DMS153 treated with DMSO at 0.1 percent for 48 hours (cell line): ENCODE data around the gene SLC25A21.

ENCODE experiments used
- DNase-seq: peaks from one replicate; lab custom pipeline; 2025; ENCODE audit not compliant: unreplicated experiment; lab: John Stamatoyannopoulos, UW

SLC25A21 gene

GRCh38 chr14:36672095-36672494, 500.3 kb downstream of the SLC25A21 start:
- DNase-seq: no peak

GRCh38 chr14:36671149-36671548, 501.3 kb downstream of the SLC25A21 start:
- peak; percentile 36 for DNase-seq

GRCh38 chr14:36667679-36668078, 504.7 kb downstream of the SLC25A21 start:
- no peak for DNase-seq

GRCh38 chr14:36666416-36667206, 505.8 kb downstream of the SLC25A21 start:
- no peak for DNase-seq

GRCh38 chr14:36665887-36666415, 506.5 kb downstream of the SLC25A21 start:
- DNase-seq: no peak

GRCh38 chr14:36664322-36665193, 507.8 kb downstream of the SLC25A21 start:
- no peak for DNase-seq

- no peak for DNase-seq
Measured at GRCh38 chr14:36663404-36664321, 508.7 kb downstream of the SLC25A21 start.

- DNase-seq: no peak
Measured at GRCh38 chr14:36662543-36663403, 509.6 kb downstream of the SLC25A21 start.

- DNase-seq: no peak
Measured at GRCh38 chr14:36662258-36662542, 510.2 kb downstream of the SLC25A21 start.

GRCh38 chr14:36661506-36662257, 510.7 kb downstream of the SLC25A21 start, which contains the start of gene PAX9:
Gene PAX9 (plus strand): TSS chr14:36661860. CDS start chr14:36662090, 230 bp downstream.
- DNase-seq: peak; percentile 78

GRCh38 chr14:36660736-36661505, 511.5 kb downstream of the SLC25A21 start:
- DNase-seq: peak; percentile 74

- DNase-seq: no peak
Measured at GRCh38 chr14:36659822-36660735, 512.3 kb downstream of the SLC25A21 start.

- no peak for DNase-seq
Measured at GRCh38 chr14:36659010-36659821, 513.2 kb downstream of the SLC25A21 start.

GRCh38 chr14:36658123-36659009, 514.0 kb downstream of the SLC25A21 start:
- no peak for DNase-seq

- DNase-seq: no peak
Measured at GRCh38 chr14:36657399-36658122, 514.8 kb downstream of the SLC25A21 start.
